Measurements from ENCODE around the gene BCKDHB.

GRCh38 chr6:80134065-80134464 is 27.6 kb downstream of the BCKDHB start:
- TF ChIP-seq, protein P1, sequence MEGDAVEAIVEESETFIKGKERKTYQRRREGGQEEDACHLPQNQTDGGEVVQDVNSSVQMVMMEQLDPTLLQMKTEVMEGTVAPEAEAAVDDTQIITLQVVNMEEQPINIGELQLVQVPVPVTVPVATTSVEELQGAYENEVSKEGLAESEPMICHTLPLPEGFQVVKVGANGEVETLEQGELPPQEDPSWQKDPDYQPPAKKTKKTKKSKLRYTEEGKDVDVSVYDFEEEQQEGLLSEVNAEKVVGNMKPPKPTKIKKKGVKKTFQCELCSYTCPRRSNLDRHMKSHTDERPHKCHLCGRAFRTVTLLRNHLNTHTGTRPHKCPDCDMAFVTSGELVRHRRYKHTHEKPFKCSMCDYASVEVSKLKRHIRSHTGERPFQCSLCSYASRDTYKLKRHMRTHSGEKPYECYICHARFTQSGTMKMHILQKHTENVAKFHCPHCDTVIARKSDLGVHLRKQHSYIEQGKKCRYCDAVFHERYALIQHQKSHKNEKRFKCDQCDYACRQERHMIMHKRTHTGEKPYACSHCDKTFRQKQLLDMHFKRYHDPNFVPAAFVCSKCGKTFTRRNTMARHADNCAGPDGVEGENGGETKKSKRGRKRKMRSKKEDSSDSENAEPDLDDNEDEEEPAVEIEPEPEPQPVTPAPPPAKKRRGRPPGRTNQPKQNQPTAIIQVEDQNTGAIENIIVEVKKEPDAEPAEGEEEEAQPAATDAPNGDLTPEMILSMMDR (IDR thresholded peaks at IDR 0.05), result no peak
- no peak for TF ChIP-seq POLR2A (IDR thresholded peaks at IDR 0.05)

Measured in lower leg skin (tissue), 3 donors.